C4-2B (cell line): ENCODE data around the gene FNDC11.

Experiments
- H3K27ac ChIP-seq: fragments of 450-650 bp; 2 replicates; pipeline ENCODE4 v1.5.1; 2017
- CTCF ChIP-seq: fragments of 450-650 bp; conservative IDR thresholded peaks from 2 replicates; pipeline ENCODE4 v1.5.1; 2017; ENCODE audit warnings: mild to moderate bottlenecking
- ZFX ChIP-seq: fragments of 450-650 bp; IDR thresholded peaks from 2 replicates; pipeline ENCODE4 v1.6.1; 2017

The FNDC11 gene

GRCh38 chr20:63552481-63553249 is 1.3 kb upstream of the FNDC11 start:
- TF ChIP-seq ZFX (no peak), CTCF (no peak)
- H3K27ac ChIP-seq = no peak overlapping the region

DNA sequence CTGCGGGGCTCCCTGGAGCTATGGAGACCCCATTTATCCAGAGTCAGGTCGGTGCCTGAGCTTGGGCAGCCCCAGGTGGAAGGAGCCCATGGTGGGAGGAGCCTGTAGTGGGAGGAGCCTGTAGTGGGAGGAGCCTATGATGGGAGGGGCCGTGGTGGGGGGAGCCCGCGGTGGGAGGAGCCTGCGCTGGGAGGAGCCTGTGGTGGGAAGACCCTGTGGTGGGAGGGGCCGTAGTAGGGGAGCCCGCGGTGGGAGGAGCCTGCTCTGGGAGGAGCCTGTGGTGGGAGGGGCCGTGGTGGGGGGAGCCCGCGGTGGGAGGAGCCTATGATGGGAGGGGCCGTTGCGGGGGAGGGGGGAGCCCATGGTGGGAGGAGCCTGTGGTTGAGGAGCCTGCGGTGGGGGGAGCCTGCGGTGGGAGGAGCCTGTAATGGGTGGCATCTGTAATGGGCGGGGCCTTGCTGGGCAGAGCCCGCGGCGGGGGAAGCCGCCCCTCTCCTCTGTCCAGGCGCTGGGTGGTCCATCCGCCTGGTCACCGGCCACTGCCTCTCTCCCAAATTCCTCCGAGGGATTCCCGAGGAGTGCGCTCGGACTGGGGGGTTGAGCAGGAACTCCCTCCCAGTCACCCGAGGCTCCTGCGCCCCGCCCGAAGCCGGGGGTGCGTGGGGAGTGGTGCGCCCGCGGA is 567 bp upstream of the FNDC11 start:
- H3K27ac ChIP-seq = no peak overlapping the region

GRCh38 chr20:63554361-63555278 is 661 bp downstream of the FNDC11 start:
- TF ChIP-seq CTCF = no peak
- TF ChIP-seq ZFX = no peak
- H3K27ac ChIP-seq = no peak overlapping the region

More for the DNA sequence above, 567 bp upstream of the FNDC11 start:
- TF ChIP-seq ZFX (no peak), CTCF (no peak)

DNA sequence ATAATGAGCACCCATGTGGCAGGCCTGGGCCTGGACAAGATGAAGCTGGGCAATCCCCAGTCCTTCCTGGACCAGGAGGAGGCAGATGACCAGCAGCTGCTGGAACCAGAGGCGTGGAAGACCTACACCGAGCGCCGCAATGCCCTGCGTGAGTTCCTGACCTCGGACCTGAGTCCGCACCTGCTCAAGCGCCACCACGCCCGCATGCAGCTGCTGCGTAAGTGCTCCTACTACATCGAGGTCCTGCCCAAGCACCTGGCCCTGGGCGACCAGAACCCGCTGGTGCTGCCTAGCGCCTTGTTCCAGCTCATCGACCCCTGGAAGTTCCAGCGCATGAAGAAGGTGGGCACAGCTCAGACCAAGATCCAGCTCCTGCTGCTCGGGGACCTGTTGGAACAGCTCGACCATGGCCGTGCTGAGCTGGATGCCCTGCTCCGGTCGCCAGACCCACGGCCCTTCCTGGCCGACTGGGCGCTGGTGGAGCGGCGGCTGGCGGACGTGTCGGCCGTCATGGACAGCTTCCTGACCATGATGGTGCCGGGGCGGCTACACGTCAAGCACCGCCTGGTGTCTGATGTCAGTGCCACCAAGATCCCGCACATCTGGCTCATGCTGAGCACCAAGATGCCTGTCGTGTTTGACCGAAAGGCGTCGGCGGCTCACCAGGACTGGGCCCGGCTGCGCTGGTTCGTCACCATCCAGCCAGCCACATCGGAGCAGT is 1.9 kb downstream of the FNDC11 start:
- no peak for TF ChIP-seq CTCF
- TF ChIP-seq ZFX = no peak
- no peak overlapping the region for H3K27ac ChIP-seq

DNA sequence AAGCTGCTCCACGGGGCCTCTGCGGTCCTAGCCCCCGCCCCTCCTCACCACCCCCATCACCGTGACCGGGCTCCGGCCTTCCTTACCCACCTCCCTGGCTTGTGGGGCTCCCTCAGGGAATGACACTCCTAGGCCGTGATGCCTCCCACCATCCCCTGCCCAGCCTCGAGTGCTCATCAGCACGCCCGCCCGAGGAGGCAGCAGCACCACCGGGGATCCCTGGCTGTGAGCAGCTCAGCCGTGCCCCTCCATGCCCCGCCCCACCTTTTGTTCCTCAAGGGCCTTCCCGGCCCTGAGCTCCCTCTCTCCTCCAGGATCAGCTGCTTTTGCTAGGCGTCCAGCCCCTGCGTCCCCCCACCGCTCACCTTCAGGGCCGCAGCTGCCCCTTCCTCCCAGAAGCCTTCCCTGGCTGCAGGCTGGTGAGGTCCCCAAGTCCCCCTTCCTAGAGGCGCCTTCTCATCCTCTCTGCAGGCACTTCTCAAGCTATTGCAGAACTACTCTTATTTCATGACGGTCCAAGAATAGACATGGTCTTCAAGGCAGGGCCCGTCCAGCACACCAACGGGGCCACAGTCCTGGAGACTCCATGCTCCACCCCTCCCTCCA is 3.0 kb downstream of the FNDC11 start:
- H3K27ac ChIP-seq = no peak overlapping the region
- TF ChIP-seq ZFX (no peak), CTCF (no peak)

- H3K27ac ChIP-seq = no peak overlapping the region
- no peak for TF ChIP-seq ZFX
- TF ChIP-seq CTCF = no peak
These were observed 3.5 kb downstream of the FNDC11 start for GRCh38 chr20:63557481-63557891.
